IMR-90 (cell line): Measurements from ENCODE around the gene DCDC2B. TPM values are rescaled to one million over a fixed set of nuclear protein-coding genes. Genes with fewer than 3 reads are reported as not detected.

Experiments used
- ATAC-seq: fragments of 200-7000 bp; cut with Tn5 transposase; 2 replicates; pipeline ENCODE4 v1.9.1; 2020; ENCODE audit warnings: low read depth, mild to moderate bottlenecking, moderate library complexity
- BruUV-seq: library from RNA; stranded (reverse); fragments of 400-500 nt; replicated peaks from 2 replicates; lab custom pipeline; 2021; lab: Mats Ljungman, UMichigan
- CTCF ChIA-PET: fragments of 300-600 bp; formaldehyde crosslinking; extraction: SDS; loops from one replicate; lab custom pipeline; 2021; ENCODE audit warnings: antibody characterized with exemption; lab: Yijun Ruan, JAX
- POLR2A ChIA-PET: fragments of 300-600 bp; sonication (Branson Sonifier 250); formaldehyde crosslinking; loops from one replicate; lab custom pipeline; 2022; ENCODE audit warnings: antibody characterized with exemption; ENCODE audit not compliant: unreplicated experiment; lab: Charles Lee
- DNase-seq: peaks from one replicate; pipeline ENCODE4 v3.0.0; 2013
- H2AFZ ChIP-seq: replicated peaks from 2 replicates; pipeline ENCODE3; 2013; ENCODE audit warnings: low read length, mild to moderate bottlenecking; ENCODE audit not compliant: poor library complexity
- H2AK5ac ChIP-seq: 2 replicates; pipeline ENCODE4 v1.6.1; 2013; ENCODE audit warnings: low read depth, low read length, inconsistent platforms
- H2AK9ac ChIP-seq: replicated peaks from 2 replicates; pipeline ENCODE3; 2013; ENCODE audit warnings: mild to moderate bottlenecking, low read depth, low read length, moderate library complexity; ENCODE audit not compliant: poor library complexity
- H2BK120ac ChIP-seq: 2 replicates; pipeline ENCODE4 v1.6.1; 2013; ENCODE audit warnings: low read depth, low read length, inconsistent platforms
- H2BK15ac ChIP-seq: 3 replicates; pipeline ENCODE4 v1.6.1; 2013; ENCODE audit warnings: low read depth, low read length, inconsistent platforms
- H2BK20ac ChIP-seq: 2 replicates; pipeline ENCODE4 v1.6.1; 2013; ENCODE audit warnings: low read depth, mild to moderate bottlenecking, inconsistent platforms, low read length, moderate library complexity
- H2BK5ac ChIP-seq: 2 replicates; pipeline ENCODE4 v1.6.1; 2013; ENCODE audit warnings: mild to moderate bottlenecking, low read depth, low read length, inconsistent platforms; ENCODE audit not compliant: poor library complexity, severe bottlenecking
- H3K14ac ChIP-seq: replicated peaks from 2 replicates; pipeline ENCODE4 v1.6.1; 2013; ENCODE audit warnings: low read depth, low read length, inconsistent platforms
- H3K18ac ChIP-seq: 2 replicates; pipeline ENCODE4 v1.6.1; 2013; ENCODE audit warnings: low read depth, low read length, control low read depth
- H3K23ac ChIP-seq: 2 replicates; pipeline ENCODE4 v1.6.1; 2013; ENCODE audit warnings: low read depth, low read length, inconsistent platforms
- H3K27ac ChIP-seq: 2 replicates; pipeline ENCODE4 v1.5.1; 2013; ENCODE audit warnings: mild to moderate bottlenecking, control low read depth, low read length; ENCODE audit not compliant: insufficient read depth
- H3K27me3 ChIP-seq: 2 replicates; pipeline ENCODE4 v1.6.1; 2013; ENCODE audit warnings: low read length; ENCODE audit not compliant: control insufficient read depth, insufficient read depth
- H3K36me3 ChIP-seq: 2 replicates; pipeline ENCODE4 v1.6.1; 2013; ENCODE audit warnings: low read length, mixed read lengths; ENCODE audit not compliant: control insufficient read depth, insufficient read depth
- H3K4ac ChIP-seq: 2 replicates; pipeline ENCODE4 v1.6.1; 2013; ENCODE audit warnings: low read depth, low read length, inconsistent platforms
- H3K4me1 ChIP-seq: 2 replicates; pipeline ENCODE4 v1.6.1; 2013; ENCODE audit warnings: low read length, mixed read lengths; ENCODE audit not compliant: control insufficient read depth, insufficient read depth
- H3K4me2 ChIP-seq: 2 replicates; pipeline ENCODE4 v1.6.1; 2013; ENCODE audit warnings: low read depth, mild to moderate bottlenecking, control low read depth, low read length, moderate library complexity
- H3K4me3 ChIP-seq: 2 replicates; pipeline ENCODE4 v1.5.1; 2013; ENCODE audit warnings: low read depth, mild to moderate bottlenecking, control low read depth, low read length, moderate library complexity; ENCODE audit not compliant: insufficient read depth
- H3K56ac ChIP-seq: 2 replicates; pipeline ENCODE4 v1.6.1; 2013; ENCODE audit warnings: low read length, inconsistent platforms; ENCODE audit not compliant: insufficient read depth; ENCODE audit errors: extremely low read depth
- H3K79me1 ChIP-seq, 2 experiments: 2 replicates each; pipeline ENCODE4 v1.6.1; 2013; ENCODE audit warnings: low read length in 2 of 2, inconsistent platforms in 1 of 2, low read depth in 1 of 2
- H3K9ac ChIP-seq: 2 replicates; pipeline ENCODE4 v1.6.1; 2013; ENCODE audit warnings: low read depth, low read length, control low read depth
- H3K9me1 ChIP-seq: 2 replicates; pipeline ENCODE4 v1.6.1; 2013; ENCODE audit warnings: low read length, inconsistent platforms; ENCODE audit not compliant: insufficient read depth
- H3K9me3 ChIP-seq: 2 replicates; pipeline ENCODE4 v1.6.1; 2013; ENCODE audit warnings: low read length; ENCODE audit not compliant: control insufficient read depth, insufficient read depth
- H4K20me1 ChIP-seq: 2 replicates; pipeline ENCODE4 v1.6.1; 2013; ENCODE audit warnings: low read length, inconsistent platforms; ENCODE audit not compliant: insufficient read depth
- H4K5ac ChIP-seq: 2 replicates; pipeline ENCODE4 v1.6.1; 2013; ENCODE audit warnings: mild to moderate bottlenecking, low read depth, low read length, control low read depth
- H4K8ac ChIP-seq, 2 experiments: 2 replicates each; pipeline ENCODE4 v1.6.1; 2013; ENCODE audit warnings: low read depth in 2 of 2, low read length in 2 of 2, control low read depth in 1 of 2, inconsistent platforms in 1 of 2
- H4K91ac ChIP-seq: 2 replicates; pipeline ENCODE4 v1.6.1; 2013; ENCODE audit warnings: low read depth, low read length, inconsistent platforms; ENCODE audit not compliant: insufficient read depth
- CEBPB ChIP-seq: IDR thresholded peaks from 2 replicates; pipeline ENCODE4 v1.6.1; 2012; ENCODE audit warnings: low read depth, low read length, improper control_type of control experiment
- CHD1 ChIP-seq: IDR thresholded peaks from 2 replicates; pipeline ENCODE4 v1.6.1; 2012; ENCODE audit warnings: low read depth, low read length, improper control_type of control experiment
- CTCF ChIP-seq: conservative IDR thresholded peaks from 2 replicates; pipeline ENCODE4 v1.5.1; 2012; ENCODE audit warnings: mild to moderate bottlenecking, low read depth, low read length, improper control_type of control experiment
- MAFK ChIP-seq: IDR thresholded peaks from 2 replicates; pipeline ENCODE4 v1.6.1; 2012; ENCODE audit warnings: low read depth, low read length, improper control_type of control experiment
- MAZ ChIP-seq: IDR thresholded peaks from 2 replicates; pipeline ENCODE4 v1.6.1; 2012; ENCODE audit warnings: low read depth, mild to moderate bottlenecking, low read length, improper control_type of control experiment, moderate library complexity, borderline replicate concordance
- MXI1 ChIP-seq: IDR thresholded peaks from 2 replicates; pipeline ENCODE4 v1.6.1; 2012; ENCODE audit warnings: low read depth, mild to moderate bottlenecking, low read length, moderate library complexity, borderline replicate concordance
- NFE2L2 ChIP-seq: fragments of 150-350 bp; IDR thresholded peaks from 2 replicates; pipeline ENCODE4 v1.6.1; 2016; ENCODE audit warnings: low read depth, mild to moderate bottlenecking, low read length
- POLR2A ChIP-seq: IDR thresholded peaks from 2 replicates; pipeline ENCODE4 v1.6.1; 2012; ENCODE audit warnings: mild to moderate bottlenecking, low read depth, low read length
- RAD21 ChIP-seq: IDR thresholded peaks from 2 replicates; pipeline ENCODE4 v1.6.1; 2012; ENCODE audit warnings: low read length, improper control_type of control experiment
- RFX5 ChIP-seq: IDR thresholded peaks from 2 replicates; pipeline ENCODE4 v1.8.0; 2012; ENCODE audit warnings: low read depth, mild to moderate bottlenecking, low read length, moderate library complexity
- USF2 ChIP-seq: fragments of 150-350 bp; IDR thresholded peaks from 2 replicates; pipeline ENCODE4 v1.6.1; 2017; ENCODE audit warnings: mild to moderate bottlenecking, antibody characterized with exemption, low read length, low read depth
- WGBS, 2 experiments: methylation state at CpG; one replicate each; pipeline versions ENCODE4 v1.1.5 to v1.1.7; 2013; ENCODE audit warnings: missing lambda C conversion rate in 2 of 2; ENCODE audit not compliant: insufficient read length in 1 of 2; ENCODE audit errors: extremely low coverage in 2 of 2; 5-methylcytosine and 5-hydroxymethylcytosine counted together
- dilution Hi-C: fragments of 300-500 bp; cut with HindIII; formaldehyde crosslinking; loops from one replicate; pipeline ENCODE4 v1.14.3; 2018; ENCODE audit warnings: low sequenced_read_pairs; ENCODE audit not compliant: unreplicated experiment
- in situ Hi-C: fragments of 300-500 bp; cut with MboI; formaldehyde crosslinking; loops from 3 replicates; pipeline ENCODE4 v1.14.3; 2019; ENCODE audit warnings: low sequenced_read_pairs, inconsistent platforms, mixed read lengths
- intact Hi-C: fragments of 100-400 bp; cut with micrococcal nuclease; formaldehyde crosslinking; loops from 2 replicates; pipeline ENCODE4 v1.10.0; 2022
- polyA plus RNA-seq, 3 experiments: library from polyadenylated mRNA; depleted of rRNA; stranded (reverse); fragments of >200 nt; gene quantifications; 2 replicates each; pipeline ENCODE4 v1.2.3, GENCODE V29; 2012; ENCODE audit warnings: low replicate concordance in 1 of 3
- total RNA-seq: library from RNA; depleted of rRNA; stranded (reverse); fragments of >200 nt; gene quantifications from 2 replicates; pipeline ENCODE4 v1.2.3, GENCODE V29; 2012

The DCDC2B gene
- total and polyA plus RNA-seq, 2 of the 4 experiments (the other 2 are of a cell fraction), result not detected

GRCh38 chr1:32240140-32240951 is 31.5 kb downstream of the DCDC2B start:
- H2AK5ac ChIP-seq, result peak overlapping the region; percentile 83
- peak overlapping the region; percentile 66 for H3K9ac ChIP-seq
- WGBS, 2 experiments, result 7% methylated on average over 24 of the region's 62 CpGs; no CpG with 5 or more reads in 1 of the 2 experiments
- ChIA-PET CTCF (interaction anchor here (0.6 to 1.9 kb wide), 5 partner anchors 8 to 76 kb away, joined by 3 to 6 read pairs (median 5); no protein-coding TSS in a partner anchor), POLR2A (no interaction called here)
- peak overlapping the region; percentile 87 to 89 for H4K8ac ChIP-seq
- H3K4me2 ChIP-seq, result peak overlapping the region; percentile 86
- H2BK20ac ChIP-seq, result peak overlapping the region; percentile 55; the same call in 1 of the 2 replicates
- peak overlapping the region; percentile 45 for H3K27ac ChIP-seq
- H3K23ac ChIP-seq, result peak overlapping the region; percentile 80
- DNase-seq (peak; percentile 39), ATAC-seq (peak; percentile 57)
- peak overlapping the region; percentile 56; the same call in 1 of the 2 replicates for H3K56ac ChIP-seq
- H4K20me1 ChIP-seq, result no peaks in the 10 kb centered on the region
- H3K9me1 ChIP-seq, result 0 out of 2 replicates have a peak, but pooled peaks cover 11% of the 10 kb centered on the region
- BruUV-seq, result no TSS peak
- peak overlapping the region; percentile 92 for H2AK9ac ChIP-seq
- dilution Hi-C loops (no loop called here), intact Hi-C loops (loop anchor here (5.0 kb wide), 2 partner anchors 72 to 92 kb away; no protein-coding TSS in a partner anchor), in situ Hi-C loops (no loop called here)
- H2BK120ac ChIP-seq, result peak overlapping the region; percentile 72
- H3K27me3 ChIP-seq, result no peaks in the 10 kb centered on the region
- peak overlapping the region; percentile 51 for H3K4me3 ChIP-seq
- peak overlapping the region; percentile 89 for H2AFZ ChIP-seq
- H2BK5ac ChIP-seq, result no peak overlapping the region
- H3K14ac ChIP-seq, result peak overlapping the region; percentile 84
- no peaks in the 10 kb centered on the region for H3K9me3 ChIP-seq
- H3K36me3 ChIP-seq, result no peaks in the 10 kb centered on the region
- peak overlapping the region; percentile 42; the same call in 2 of the 3 replicates for H2BK15ac ChIP-seq
- TF ChIP-seq MXI1, result no peak
- TF ChIP-seq USF2, result no peak
- no peak for TF ChIP-seq CEBPB
- TF ChIP-seq CHD1, result no peak
- peak; percentile 37; the same call in 1 of the 2 replicates for TF ChIP-seq MAZ
- TF ChIP-seq MAFK, result no peak
- 0 out of 2 replicates have a peak, but pooled peaks have one; percentile 18 for TF ChIP-seq CTCF
- no peak for TF ChIP-seq RAD21
- TF ChIP-seq POLR2A, result 0 out of 2 replicates have a peak, but pooled peaks have one; percentile 14
- no peak for TF ChIP-seq RFX5
- TF ChIP-seq NFE2L2, result no peak
- peak overlapping the region; percentile 86 for H3K4ac ChIP-seq
- H4K91ac ChIP-seq, result peak overlapping the region; percentile 79
- H4K5ac ChIP-seq, result peak overlapping the region; percentile 58
- H3K18ac ChIP-seq, result peak overlapping the region; percentile 2; the same call in 1 of the 2 replicates
- H3K79me1 ChIP-seq, result peaks cover 0 to 29% of the 10 kb centered on the region in 2 experiments; a peak in 2 of 4 replicates
- H3K4me1 ChIP-seq, result peaks cover 12% of the 10 kb centered on the region
